GM12878 (cell line): Measurements from ENCODE around the gene ADAMTS16. TPM values are rescaled to one million over a fixed set of nuclear protein-coding genes. Genes with fewer than 3 reads are reported as not detected.

Experiments
- ATAC-seq: fragments of 200-7000 bp; cut with Tn5 transposase; 3 replicates; pipeline ENCODE4 v1.9.1; 2020; ENCODE audit warnings: mild to moderate bottlenecking, moderate library complexity
- BruUV-seq: library from RNA; stranded (reverse); fragments of 400-500 nt; replicated peaks from 2 replicates; lab custom pipeline; 2021; lab: Mats Ljungman, UMichigan
- CTCF ChIA-PET: fragments of 300-600 bp; sonication (Branson Sonifier 250); formaldehyde crosslinking; extraction: SDS; loops from one replicate; lab custom pipeline; 2021; ENCODE audit warnings: inconsistent platforms; lab: Yijun Ruan, JAX
- POLR2A ChIA-PET: fragments of 350-600 bp; formaldehyde crosslinking; extraction: SDS; loops from one replicate; lab custom pipeline; 2021; ENCODE audit warnings: inconsistent platforms; lab: Charles Lee
- RAD21 ChIA-PET: fragments of 300-600 bp; sonication (Branson Sonifier 250); formaldehyde crosslinking; loops from one replicate; lab custom pipeline; 2023; ENCODE audit warnings: antibody characterized with exemption; ENCODE audit not compliant: unreplicated experiment; lab: Charles Lee
- SMC1A ChIA-PET: fragments of 300-600 bp; sonication (Branson Sonifier 250); formaldehyde crosslinking; loops from one replicate; lab custom pipeline; 2023; ENCODE audit not compliant: unreplicated experiment, uncharacterized antibody; lab: Charles Lee
- DNase-seq: peaks from one replicate; pipeline ENCODE4 v3.0.0-alpha.2; 2011; ENCODE audit warnings: low read depth, low spot score
- FAIRE-seq: peaks from 3 replicates; lab custom pipeline; 2011; peaks lifted over from hg19 to GRCh38; lab: Jason Lieb, UNC
- H2AFZ ChIP-seq: 2 replicates; pipeline ENCODE4 v1.6.0; 2011; ENCODE audit warnings: low read depth, low read length, control low read depth; ENCODE audit not compliant: control insufficient read depth
- H3K27ac ChIP-seq: 2 replicates; pipeline ENCODE4 v1.5.1; 2011; ENCODE audit warnings: control low read depth; ENCODE audit not compliant: control insufficient read depth, insufficient read depth
- H3K27me3 ChIP-seq, 2 experiments: replicated peaks in 1 of 2; 2 replicates each; pipeline versions ENCODE4 v1.6.0 to v1.6.1; 2011; ENCODE audit warnings: low read length in 1 of 2; ENCODE audit not compliant: control insufficient read depth in 2 of 2, insufficient read depth in 2 of 2
- H3K36me3 ChIP-seq, 2 experiments: 2 replicates each; pipeline ENCODE4 v1.5.1; 2011; ENCODE audit warnings: low read length in 1 of 2; ENCODE audit not compliant: control insufficient read depth in 2 of 2, insufficient read depth in 2 of 2
- H3K4me1 ChIP-seq: 2 replicates; pipeline ENCODE4 v1.6.1; 2011; ENCODE audit warnings: mild to moderate bottlenecking, low read length, moderate library complexity, mixed read lengths; ENCODE audit not compliant: control insufficient read depth, insufficient read depth
- H3K4me2 ChIP-seq: 2 replicates; pipeline ENCODE4 v1.6.0; 2011; ENCODE audit warnings: control low read depth; ENCODE audit not compliant: control insufficient read depth, insufficient read depth
- H3K4me3 ChIP-seq: fragments of 200-600 bp; sonication (generic); 2 replicates; pipeline ENCODE4 v1.5.1; 2016
- H3K79me2 ChIP-seq: 2 replicates; pipeline ENCODE4 v1.6.0; 2011; ENCODE audit warnings: low read length; ENCODE audit not compliant: control insufficient read depth, insufficient read depth
- H3K9ac ChIP-seq: 2 replicates; pipeline ENCODE4 v1.8.0; 2011; ENCODE audit warnings: low read length, control low read depth, mixed read lengths; ENCODE audit not compliant: control insufficient read depth, insufficient read depth
- H3K9me3 ChIP-seq: replicated peaks from 3 replicates; pipeline ENCODE4 v1.5.1; 2011; ENCODE audit warnings: mild to moderate bottlenecking, low read length; ENCODE audit not compliant: control insufficient read depth, insufficient read depth
- H4K20me1 ChIP-seq: 2 replicates; pipeline ENCODE4 v1.6.0; 2011; ENCODE audit not compliant: control insufficient read depth, insufficient read depth
- BCLAF1 ChIP-seq: fragments of 450-650 bp; IDR thresholded peaks from 2 replicates; pipeline ENCODE4 v1.6.1; 2017; ENCODE audit warnings: antibody characterized with exemption, mild to moderate bottlenecking, moderate library complexity
- CHD4 ChIP-seq: fragments of 200-600 bp; sonication (generic); IDR thresholded peaks from 2 replicates; pipeline ENCODE4 v1.6.1; 2016; ENCODE audit warnings: mild to moderate bottlenecking
- EGR1 ChIP-seq, 2 experiments: IDR thresholded peaks; 1 replicate in 1 of 2; 2 replicates in 1 of 2; pipeline ENCODE4 v1.6.1; 2011 to 2012; ENCODE audit warnings: low read depth in 2 of 2, low read length in 2 of 2, borderline replicate concordance in 1 of 2, mild to moderate bottlenecking in 1 of 2, moderate library complexity in 1 of 2
- HCFC1 ChIP-seq: fragments of 150-350 bp; IDR thresholded peaks from 2 replicates; pipeline ENCODE4 v1.6.1; 2014; ENCODE audit warnings: low read length
- IRF5 ChIP-seq: fragments of 450-650 bp; IDR thresholded peaks from 2 replicates; pipeline ENCODE4 v1.6.1; 2017; ENCODE audit warnings: borderline replicate concordance
- RELA ChIP-seq: fragments of 450-650 bp; IDR thresholded peaks from 2 replicates; pipeline ENCODE4 v1.8.0; 2014; ENCODE audit warnings: borderline replicate concordance; ENCODE audit not compliant: partially characterized antibody
- RFX5 ChIP-seq: IDR thresholded peaks from 2 replicates; pipeline ENCODE4 v1.6.1; 2011; ENCODE audit warnings: low read depth, low read length, improper control_type of control experiment
- SIX5 ChIP-seq: IDR thresholded peaks from 2 replicates; pipeline ENCODE4 v1.6.1; 2011; ENCODE audit warnings: mild to moderate bottlenecking, low read depth, low read length, moderate library complexity; ENCODE audit not compliant: severe bottlenecking
- SMARCA5 ChIP-seq: fragments of 450-650 bp; IDR thresholded peaks from 2 replicates; pipeline ENCODE4 v1.6.1; 2017; ENCODE audit warnings: mild to moderate bottlenecking
- WRNIP1 ChIP-seq: IDR thresholded peaks from 2 replicates; pipeline ENCODE4 v1.6.1; 2011; ENCODE audit warnings: low read depth, low read length, improper control_type of control experiment, borderline replicate concordance
- WGBS: methylation state at CpG from one replicate; pipeline ENCODE4 v1.1.6; 2016; ENCODE audit warnings: low lambda C conversion rate; ENCODE audit not compliant: insufficient replicate concordance, insufficient coverage; ENCODE audit errors: missing lambda C conversion rate; 5-methylcytosine and 5-hydroxymethylcytosine counted together
- in situ Hi-C: fragments of 300-500 bp; cut with MboI; formaldehyde crosslinking; loops from 9 replicates; pipeline ENCODE4 v1.14.3; 2018; ENCODE audit warnings: mixed read lengths
- intact Hi-C: fragments of 100-400 bp; cut with micrococcal nuclease; formaldehyde crosslinking; loops from one replicate; pipeline ENCODE4 v1.14.2; 2022; ENCODE audit not compliant: unreplicated experiment
- polyA plus RNA-seq, 11 experiments: library from polyadenylated mRNA; depleted of rRNA in 4 of 11; unstranded in 6 of 11; stranded (reverse) in 5 of 11; fragments of >200 nt; fragmentation: Nextera tagmentation in 4 of 11; fragmentation: Illumina TruSeq in 1 of 11; extraction: Ambion mirVana in 4 of 11; extraction: Trizol in 1 of 11; gene quantifications; 1 replicate in 1 of 11; 2 replicates in 10 of 11; pipeline versions ENCODE4 v1.2.1 to v1.2.3, GENCODE V29; 2011 to 2016; ENCODE audit warnings: inconsistent platforms in 2 of 11, missing spikeins in 2 of 11, low read depth in 1 of 11
- total RNA-seq, 4 experiments: library from RNA; depleted of rRNA in 3 of 4; stranded (reverse); fragments of >200 nt in 3 of 4; fragmentation: Illumina TruSeq in 1 of 4; extraction: Trizol in 1 of 4; gene quantifications; 2 replicates each; pipeline versions ENCODE4 v1.2.1 to v1.2.3, GENCODE V29; 2013 to 2021

ADAMTS16 gene
- total and polyA plus RNA-seq, 10 of the 15 experiments (the other 5 are each of a cell fraction or from before 2014, with no cell fraction given) = 0.04 TPM; not detected in 9

- intact Hi-C loops (no loop called here), in situ Hi-C loops (no loop called here)
- Histone ChIP-seq H3K4me2 (no peak overlapping the region), H3K9me3 (no peaks in the 10 kb centered on the region), H3K4me1 (no peaks in the 10 kb centered on the region), H3K27ac (no peak overlapping the region), H3K9ac (no peak overlapping the region), H3K27me3 (no peaks in the 10 kb centered on the region), H3K4me3 (no peak overlapping the region), H4K20me1 (no peaks in the 10 kb centered on the region), H2AFZ (no peak overlapping the region), H3K79me2 (no peaks in the 10 kb centered on the region), H3K36me3 (no peaks in the 10 kb centered on the region)
- no TSS peak for BruUV-seq
- RAD21 ChIA-PET = no interaction called here
- FAIRE-seq = no peak
- no peak for TF ChIP-seq SMARCA5
- TF ChIP-seq WRNIP1 = no peak
- TF ChIP-seq IRF5 = no peak
- no peak for TF ChIP-seq RELA
- TF ChIP-seq CHD4 = no peak
- TF ChIP-seq EGR1 (IDR thresholded peaks at IDR 0.05; ENCODE audit: borderline replicate concordance in 1 of 2, low read depth in 2 of 2, low read length in 2 of 2) = no peak
- no peak for TF ChIP-seq SIX5
- POLR2A ChIA-PET = no interaction called here
- SMC1A ChIA-PET = no interaction called here
- no peak for ATAC-seq
- CTCF ChIA-PET = no interaction called here
- DNase-seq = no peak
- 21% methylated on average over 6 of the region's 6 CpGs for WGBS
These were observed 126.2 kb downstream of the ADAMTS16 start for GRCh38 chr5:5266297-5266696.

GRCh38 chr5:5270161-5270560, 130.0 kb downstream of the ADAMTS16 start:
- H3K9ac ChIP-seq = no peak overlapping the region
- ChIA-PET RAD21 (no interaction called here), POLR2A (no interaction called here), CTCF (no interaction called here), SMC1A (no interaction called here)
- in situ Hi-C loops = no loop called here
- H3K4me3 ChIP-seq = no peak overlapping the region
- H3K27ac ChIP-seq = no peak overlapping the region
- no peaks in the 10 kb centered on the region for H3K4me1 ChIP-seq
- H3K79me2 ChIP-seq = no peaks in the 10 kb centered on the region
- ATAC-seq (no peak), DNase-seq (no peak), FAIRE-seq (no peak)
- no peaks in the 10 kb centered on the region for H4K20me1 ChIP-seq
- 34% methylated on average over 9 of the region's 9 CpGs for WGBS
- BruUV-seq = no TSS peak
- no peak overlapping the region for H2AFZ ChIP-seq
- intact Hi-C loops = no loop called here
- no peak overlapping the region for H3K4me2 ChIP-seq
- no peaks in the 10 kb centered on the region for H3K36me3 ChIP-seq
- no peaks in the 10 kb centered on the region for H3K27me3 ChIP-seq
- no peaks in the 10 kb centered on the region for H3K9me3 ChIP-seq
- TF ChIP-seq HCFC1 = no peak
- TF ChIP-seq BCLAF1 = no peak
- TF ChIP-seq RFX5 = no peak
